GM18526 (cell line): ENCODE measurements around the gene ANO3.

Experiments used
- POLR2A ChIP-seq: IDR thresholded peaks from 3 replicates; pipeline ENCODE4 v1.6.1; 2011; ENCODE audit not compliant: insufficient read length; ENCODE audit errors: extremely low read depth

Gene ANO3

GRCh38 chr11:26572770-26573402 is 241.0 kb downstream of the ANO3 start:
- no peak for TF ChIP-seq POLR2A

GRCh38 chr11:26573896-26574295 is 242.0 kb downstream of the ANO3 start:
- no peak for TF ChIP-seq POLR2A

- no peak for TF ChIP-seq POLR2A
Observed at GRCh38 chr11:26575946-26576345, 244.0 kb downstream of the ANO3 start.

GRCh38 chr11:26578998-26579661 is 247.2 kb downstream of the ANO3 start:
- no peak for TF ChIP-seq POLR2A

GRCh38 chr11:26579683-26580082 is 247.8 kb downstream of the ANO3 start:
- no peak for TF ChIP-seq POLR2A

- no peak for TF ChIP-seq POLR2A
Observed at GRCh38 chr11:26580929-26581328, 249.0 kb downstream of the ANO3 start.

- no peak for TF ChIP-seq POLR2A
Observed at GRCh38 chr11:26583550-26583949, 251.6 kb downstream of the ANO3 start.

GRCh38 chr11:26584818-26585217 is 252.9 kb downstream of the ANO3 start:
- no peak for TF ChIP-seq POLR2A

GRCh38 chr11:26587073-26587472 is 255.1 kb downstream of the ANO3 start:
- TF ChIP-seq POLR2A = no peak

GRCh38 chr11:26593691-26594090 is 261.8 kb downstream of the ANO3 start:
- no peak for TF ChIP-seq POLR2A

- no peak for TF ChIP-seq POLR2A
Observed at GRCh38 chr11:26597899-26598298, 266.0 kb downstream of the ANO3 start.

GRCh38 chr11:26599425-26599824 is 267.5 kb downstream of the ANO3 start:
- TF ChIP-seq POLR2A = no peak

GRCh38 chr11:26599876-26600434 is 268.0 kb downstream of the ANO3 start:
- TF ChIP-seq POLR2A = no peak

- no peak for TF ChIP-seq POLR2A
Observed at GRCh38 chr11:26607725-26608506, 276.0 kb downstream of the ANO3 start.

- TF ChIP-seq POLR2A = no peak
Observed at GRCh38 chr11:26608507-26609146, 276.7 kb downstream of the ANO3 start.
